Right cardiac atrium (tissue), 5 donors: ENCODE results near the gene ZNF222. TPM values are rescaled to one million over a fixed set of nuclear protein-coding genes. Genes with fewer than 3 reads are reported as not detected.

Experiments
- ATAC-seq, 2 donors: fragments of 200-7000 bp; cut with Tn5 transposase; one replicate each; pipeline versions ENCODE4 v1.8.0 to v1.9.1; 2020; ENCODE audit warnings: moderate library complexity in 2 of 2, mild to moderate bottlenecking in 1 of 2
- DNase-seq, 3 donors: peaks; one replicate each; pipeline ENCODE4 v3.0.0-alpha.2; 2020
- H3K27ac ChIP-seq: one replicate; pipeline ENCODE4 v1.5.1; 2013; ENCODE audit warnings: mild to moderate bottlenecking, low read length, control low read depth, moderate library complexity
- H3K27me3 ChIP-seq: one replicate; pipeline ENCODE4 v1.6.1; 2013; ENCODE audit not compliant: control insufficient read depth, insufficient read depth
- H3K4me1 ChIP-seq: one replicate; pipeline ENCODE4 v1.6.1; 2013; ENCODE audit warnings: low read length; ENCODE audit not compliant: control insufficient read depth, insufficient read depth
- H3K4me3 ChIP-seq: one replicate; pipeline ENCODE4 v1.5.1; 2013; ENCODE audit warnings: low read length, control low read depth
- H3K9me3 ChIP-seq: one replicate; pipeline ENCODE4 v1.6.1; 2013; ENCODE audit warnings: low read length; ENCODE audit not compliant: control insufficient read depth
- WGBS: extraction: QIAGEN DNeasy Blood & Tissue Kit; methylation state at CpG from one replicate; pipeline ENCODE4 v1.1.7; 2013; 5-methylcytosine and 5-hydroxymethylcytosine counted together
- intact Hi-C, 4 donors: fragments of 100-400 bp; cut with DNase I; formaldehyde crosslinking; loops; one replicate each; pipeline versions ENCODE4 v1.11.0 to v1.14.0; 2022 to 2023
- long read RNA-seq, 4 donors: library from polyadenylated mRNA; unstranded; transcript quantifications; one replicate each; pipeline ENCODE4 v2.0.0, GENCODE V29; 2020 to 2021
- polyA plus RNA-seq: library from polyadenylated mRNA; stranded (reverse); fragments of 200-250 nt; gene quantifications from one replicate; pipeline ENCODE4 v1.2.3, GENCODE V29; 2013
- total RNA-seq, 4 donors: library from RNA; stranded (reverse); fragmentation: NEBNext Ultra II Directional; extraction: Animal tissue kit (Norgen Biotek cat#: 25700); gene quantifications; one replicate each; pipeline ENCODE4 v1.2.1, GENCODE V29; 2021
- donor health status: healthy with polysubstance abuse.
- donor health status: DM: no; HTN: yes; CAD: no.
- donor health status: DM: no; HTN: no; CAD: no.
- donor health status: DM: no; HTN: yes; CAD: no; lungs with severe emphysema.
- donor health status: DM: yes; HTN: yes; CAD: no.

The ZNF222 gene
- total RNA-seq (1 to 10 TPM; 3.6 to 4.6 (median 4.0) TPM), polyA plus RNA-seq (3.8 TPM)
- long read RNA-seq, donor 1, partial matches to known transcripts = 0 of 3 reads
- long read RNA-seq, donor 1, other reads (novel, unspliced or antisense) = 1 of 3 reads
- long read RNA-seq, donor 2 = 0 reads
- long read RNA-seq, donor 3, partial matches to known transcripts = 1 of 6 reads
- long read RNA-seq, donor 3, other reads (novel, unspliced or antisense) = 2 of 6 reads
- long read RNA-seq, donor 4 = 0 reads

DNA sequence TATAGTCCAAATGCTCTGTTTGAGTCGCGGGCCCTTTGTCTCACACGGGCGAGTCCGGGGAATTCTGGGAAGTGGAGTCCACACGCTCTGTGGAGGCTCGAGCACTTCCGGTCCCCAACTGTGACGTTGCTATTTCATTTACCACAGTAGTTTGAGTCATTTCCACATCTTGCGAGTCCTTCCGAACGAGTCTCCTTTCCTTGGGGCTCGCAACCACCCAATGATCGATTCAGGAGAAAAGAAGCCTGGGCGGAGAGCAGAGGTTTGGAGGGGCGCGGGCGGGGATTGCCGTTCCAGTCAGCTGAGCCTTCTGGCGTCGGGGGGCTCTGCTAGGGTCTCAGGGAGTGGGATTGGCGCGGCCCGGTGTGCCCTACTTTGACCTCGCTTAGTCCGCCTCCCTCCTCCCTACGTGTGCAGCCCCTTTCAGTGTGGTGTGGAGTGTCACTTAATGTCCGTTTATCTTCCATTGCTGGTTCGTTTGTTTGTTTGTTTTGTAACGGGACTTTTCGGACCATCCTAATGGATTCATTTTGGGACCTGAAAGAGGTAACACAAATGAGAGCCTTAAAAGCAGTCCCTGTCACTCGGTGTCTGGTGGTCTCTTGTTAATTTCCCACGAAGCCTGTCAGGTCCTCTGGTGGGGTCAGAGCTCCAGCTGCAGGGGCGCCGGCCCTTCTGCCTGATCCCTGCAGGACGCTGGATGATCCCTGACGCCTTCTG, at the start of gene ZNF222:
TSS of gene ZNF222 (plus strand) at position 163 of the 720 bp plus-strand sequence. CDS start at position 221, 58 bp downstream.
- Histone ChIP-seq H3K4me1 (peaks cover 1% of the 10 kb centered on the region), H3K9me3 (peaks cover 6% of the 10 kb centered on the region), H3K27ac (peak within 1 kb of the TSS; percentile 43), H3K27me3 (no peaks in the 10 kb centered on the region), H3K4me3 (peak within 1 kb of the TSS; percentile 71)
- peak; percentile 87 to 93 (median 87) for DNase-seq
- WGBS = 2% methylated on average over 37 of the region's 37 CpGs
- intact Hi-C loops = no loop called here
- peak; percentile 99 to 100 for ATAC-seq

DNA sequence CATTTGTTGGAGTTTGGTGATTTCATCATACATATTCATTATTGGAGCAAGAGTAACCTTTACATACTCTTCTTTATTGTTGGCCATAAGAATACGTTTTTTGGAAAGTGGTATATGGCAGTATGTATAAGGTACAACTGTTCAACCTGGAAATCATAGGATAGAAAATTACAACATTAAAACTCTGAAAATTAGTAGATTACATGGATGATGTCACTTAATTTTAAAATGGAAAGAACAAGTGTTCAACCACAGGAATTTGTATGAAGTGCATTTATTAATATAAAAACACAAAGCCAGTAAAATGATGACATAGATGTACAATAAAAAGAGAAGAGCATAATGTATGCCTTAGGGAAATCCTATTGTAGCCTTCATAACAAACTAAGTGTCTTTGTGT, 48.4 kb upstream of the ZNF222 start:
- ATAC-seq (no peak), DNase-seq (no peak)
- Histone ChIP-seq H3K4me1 (no peaks in the 10 kb centered on the region), H3K27me3 (no peaks in the 10 kb centered on the region), H3K9me3 (no peaks in the 10 kb centered on the region), H3K27ac (no peak overlapping the region), H3K4me3 (no peak overlapping the region)
- intact Hi-C loops = no loop called here
- 87% methylated on average over 1 of the region's 1 CpG for WGBS

- intact Hi-C loops = no loop called here
These were observed 41.7 kb upstream of the ZNF222 start for GRCh38 chr19:43983544-43983911.

DNA sequence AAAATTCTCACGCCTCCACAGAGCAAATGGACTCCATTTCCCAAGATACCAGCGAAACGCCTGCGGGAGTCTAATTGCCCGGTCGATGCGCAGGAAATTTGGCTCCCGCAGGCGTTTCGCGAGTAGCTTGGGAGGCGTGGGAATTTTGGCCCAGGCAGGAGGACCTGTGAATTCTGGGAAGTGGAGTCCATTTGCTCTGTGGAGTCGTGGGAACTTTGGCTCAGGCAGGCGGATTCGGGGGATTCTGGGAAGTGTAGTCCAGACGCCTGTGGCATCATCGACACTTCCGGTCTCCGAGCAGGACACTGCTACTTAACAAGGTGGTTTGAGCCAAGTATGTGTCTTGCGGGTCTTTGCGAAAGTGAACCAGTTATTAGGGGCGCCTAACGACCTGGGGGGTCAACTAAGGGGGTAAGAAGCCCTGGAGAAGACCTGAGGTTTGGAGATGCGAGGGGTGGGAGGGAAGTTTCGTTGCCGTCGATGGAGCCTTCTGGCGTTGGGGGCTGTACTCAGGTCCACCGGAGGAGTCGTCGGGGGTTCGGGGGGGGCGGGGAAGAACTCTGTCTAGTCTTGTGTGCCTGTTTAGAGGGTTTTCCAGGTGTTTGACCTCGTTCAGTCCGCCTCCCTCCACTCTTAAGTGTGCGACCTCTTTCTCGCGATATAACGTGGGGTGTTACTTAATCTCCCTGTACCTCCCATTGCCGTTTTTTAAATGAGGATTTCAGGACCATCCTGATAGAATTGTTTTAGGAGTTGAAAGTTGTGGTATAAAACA, 41.1 kb upstream of the ZNF222 start, which contains the start of gene ZNF155:
TSS of gene ZNF155 (plus strand) at position 277 of the 775 bp plus-strand sequence. CDS start 4,356 bp downstream, outside the sequence.
- Histone ChIP-seq H3K9me3 (no peaks in the 10 kb centered on the region), H3K27me3 (no peaks in the 10 kb centered on the region), H3K4me3 (peak within 1 kb of the TSS; percentile 98), H3K4me1 (peaks cover 2% of the 10 kb centered on the region), H3K27ac (peak within 1 kb of the TSS; percentile 96)
- WGBS = under 1% methylated on average over 40 of the region's 40 CpGs
- peak; percentile 93 to 95 (median 95) for DNase-seq
- intact Hi-C loops = no loop called here
- ATAC-seq = peak; percentile 100

More at GRCh38 chr19:43983544-43983911, 41.7 kb upstream of the ZNF222 start:
- WGBS = 73% methylated on average over 2 of the region's 2 CpGs
- no peak overlapping the region for H3K27ac ChIP-seq
- DNase-seq (no peak), ATAC-seq (no peak)
- H3K4me1 ChIP-seq = peaks cover 2% of the 10 kb centered on the region
- H3K9me3 ChIP-seq = no peaks in the 10 kb centered on the region
- no peaks in the 10 kb centered on the region for H3K27me3 ChIP-seq
- peak overlapping the region; percentile 98 for H3K4me3 ChIP-seq

DNA sequence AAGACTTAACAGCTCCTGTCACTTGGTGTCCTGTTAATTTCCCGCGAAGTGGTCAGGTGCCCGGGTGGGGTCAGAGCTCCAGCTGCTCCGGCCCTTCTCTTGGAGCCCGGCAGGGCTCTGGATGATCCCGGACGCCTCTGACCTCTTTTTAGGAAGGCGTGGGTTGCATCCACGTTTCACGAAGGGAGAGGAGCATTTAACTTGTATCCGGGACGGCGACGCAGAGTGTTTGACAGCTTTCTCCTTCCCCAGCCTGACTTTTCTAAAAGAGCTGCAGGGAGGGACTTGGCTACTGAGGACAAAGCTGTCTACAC, 40.5 kb upstream of the ZNF222 start:
- no peaks in the 10 kb centered on the region for H3K27me3 ChIP-seq
- peaks cover 2% of the 10 kb centered on the region for H3K4me1 ChIP-seq
- 1% methylated on average over 14 of the region's 14 CpGs for WGBS
- intact Hi-C loops = no loop called here
- H3K9me3 ChIP-seq = no peaks in the 10 kb centered on the region
- peak; percentile 50 to 58 for ATAC-seq
- H3K27ac ChIP-seq = no peak overlapping the region
- DNase-seq = peak; percentile 26 to 59 (median 47)
- peak overlapping the region; percentile 98 for H3K4me3 ChIP-seq

DNA sequence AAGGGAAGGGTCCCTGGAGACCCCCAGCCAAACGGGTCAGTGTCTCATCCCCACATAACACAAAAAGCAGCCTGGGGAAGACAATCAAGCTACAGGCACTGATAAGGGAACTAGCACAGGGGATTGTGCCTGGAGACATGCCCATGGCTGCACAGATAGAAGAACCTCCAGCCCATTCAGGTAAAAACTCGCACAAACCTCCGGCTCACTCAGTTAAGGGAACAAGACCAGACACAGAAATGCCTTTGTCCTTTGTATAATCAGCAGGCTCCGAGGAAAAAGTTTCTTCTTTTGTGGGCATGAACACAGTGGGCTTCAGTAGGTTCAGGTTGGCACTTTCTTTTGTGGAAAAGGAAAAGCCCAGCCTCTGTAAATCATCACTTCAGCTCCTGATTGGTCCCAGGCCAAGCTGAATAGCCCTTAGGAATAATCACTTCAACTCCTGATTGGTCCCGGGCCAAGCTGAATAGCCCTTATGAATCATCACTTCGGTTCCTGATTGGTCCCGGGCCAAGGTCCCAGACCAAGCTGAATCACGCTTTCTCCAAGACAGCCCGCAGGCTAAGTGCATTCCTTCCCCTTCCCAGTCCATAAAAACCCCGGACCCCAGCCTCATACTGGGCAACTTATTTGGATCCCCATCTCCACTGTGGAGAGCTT, 27.4 kb upstream of the ZNF222 start:
- WGBS = 88% methylated on average over 10 of the region's 10 CpGs
- no peak overlapping the region for H3K27ac ChIP-seq
- H3K9me3 ChIP-seq = no peaks in the 10 kb centered on the region
- ATAC-seq (no peak), DNase-seq (peak; percentile 20 to 53 (median 30))
- no peak overlapping the region for H3K4me3 ChIP-seq
- intact Hi-C loops = no loop called here
- H3K27me3 ChIP-seq = no peaks in the 10 kb centered on the region
- H3K4me1 ChIP-seq = no peaks in the 10 kb centered on the region

GRCh38 chr19:44002212-44002565, 23.0 kb upstream of the ZNF222 start:
- H3K27ac ChIP-seq = no peak overlapping the region
- H3K9me3 ChIP-seq = no peaks in the 10 kb centered on the region
- no peaks in the 10 kb centered on the region for H3K27me3 ChIP-seq
- H3K4me1 ChIP-seq = peaks cover 3% of the 10 kb centered on the region
- intact Hi-C loops = no loop called here
- DNase-seq = no peak
- peak overlapping the region; percentile 98 for H3K4me3 ChIP-seq
- ATAC-seq = no peak
- 7% methylated on average over 8 of the region's 8 CpGs for WGBS

DNA sequence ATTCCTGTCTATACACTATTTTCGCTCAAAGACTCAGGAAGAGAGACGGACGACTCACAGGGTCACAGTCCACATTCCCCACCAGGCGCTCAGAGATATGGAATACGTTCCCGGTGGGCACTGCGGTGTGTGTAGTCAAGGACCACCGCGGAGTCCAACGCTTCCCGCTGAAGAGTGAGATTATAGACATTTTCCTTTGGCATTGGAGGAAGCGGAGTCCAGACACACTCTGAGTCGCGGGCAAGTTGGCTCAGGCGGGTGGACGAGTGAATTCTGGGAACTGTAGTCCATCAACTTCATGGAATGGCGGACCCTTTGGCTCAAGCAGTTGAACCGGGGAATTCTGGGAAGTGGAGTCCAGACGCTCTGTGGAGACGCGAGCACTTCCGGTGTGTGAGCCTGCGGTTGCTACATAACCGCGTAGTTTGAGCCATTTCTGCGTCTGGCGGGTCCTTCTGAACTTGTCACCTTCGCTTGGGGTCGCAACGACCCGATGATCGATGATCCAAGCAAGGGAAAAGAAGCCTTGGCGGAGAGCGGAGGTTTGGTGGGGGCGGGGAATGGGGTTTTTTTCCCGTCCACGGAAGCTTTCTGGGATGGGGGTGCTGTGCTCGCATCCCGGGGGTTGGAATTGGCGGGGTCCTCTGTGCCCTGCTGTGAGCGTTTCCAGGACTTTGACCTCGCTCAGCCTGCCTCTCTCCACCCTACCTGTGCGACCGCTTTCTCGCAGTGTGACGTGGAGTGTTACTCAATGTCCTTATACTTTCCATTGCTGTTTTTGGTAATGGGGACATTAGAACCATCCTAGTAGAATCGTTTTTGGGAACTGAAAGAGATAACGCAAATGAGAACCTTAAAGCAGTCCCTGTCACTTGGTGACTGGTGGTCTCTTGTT, 22.4 kb upstream of the ZNF222 start, which contains the start of gene ZNF230:
TSS of gene ZNF230 (plus strand) at position 392 of the 895 bp plus-strand sequence. CDS start 4,122 bp downstream, outside the sequence.
- Histone ChIP-seq H3K4me3 (peak within 1 kb of the TSS; percentile 98), H3K27me3 (no peaks in the 10 kb centered on the region), H3K4me1 (peaks cover 3% of the 10 kb centered on the region), H3K9me3 (no peaks in the 10 kb centered on the region), H3K27ac (peak within 1 kb of the TSS; percentile 79)
- ATAC-seq (peak; percentile 100), DNase-seq (peak; percentile 92 to 95 (median 92))
- intact Hi-C loops = no loop called here
- under 1% methylated on average over 48 of the region's 48 CpGs for WGBS

DNA sequence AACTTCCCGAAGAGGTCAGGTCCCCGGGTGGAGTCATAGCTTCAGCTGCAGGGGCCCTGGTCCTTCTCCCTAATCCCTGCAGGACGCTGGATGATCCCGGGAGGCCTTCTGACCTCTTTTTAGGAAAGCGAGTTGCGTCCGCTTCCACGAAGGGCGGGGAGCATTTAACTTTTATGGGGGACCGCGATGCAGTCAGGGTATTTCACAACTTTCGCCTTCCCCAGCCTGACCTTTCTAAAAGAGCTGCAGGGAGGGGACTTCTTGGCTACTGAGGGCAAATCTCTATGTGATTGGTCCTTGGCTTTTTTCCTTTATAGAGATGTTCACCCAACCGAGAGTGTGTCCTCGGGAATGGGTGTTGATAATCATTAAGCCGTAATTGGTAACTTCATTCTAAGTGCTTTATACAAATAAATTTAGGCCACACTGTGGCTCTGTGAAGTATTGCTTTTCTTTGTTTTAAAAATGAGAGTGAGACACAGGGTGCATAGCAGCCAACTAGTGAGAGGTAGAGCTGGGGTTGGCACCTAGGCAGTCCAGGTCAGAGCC, 21.6 kb upstream of the ZNF222 start:
- ATAC-seq = peak; percentile 5 to 45
- 2% methylated on average over 15 of the region's 15 CpGs for WGBS
- peak in 2 of 3 donors; percentile 22 to 60 for DNase-seq

DNA sequence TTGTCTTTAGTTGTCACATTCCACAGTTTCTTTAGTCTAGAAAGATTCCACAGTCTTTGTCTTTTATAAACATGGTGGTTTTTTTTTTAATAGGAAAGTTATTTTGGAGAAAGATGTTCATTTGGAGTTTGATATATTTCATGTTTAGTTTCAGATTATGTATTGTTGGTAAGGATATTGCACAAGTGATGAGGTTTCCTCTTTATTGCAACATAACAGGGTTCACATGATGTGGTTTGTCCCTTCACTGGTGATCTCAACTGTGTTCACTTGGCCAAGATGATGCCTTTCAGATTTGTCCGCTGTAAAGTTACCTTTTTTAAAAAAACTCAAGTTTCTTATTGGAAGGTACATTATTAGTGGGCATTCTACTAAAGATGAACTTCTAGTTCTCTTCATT, 19.2 kb upstream of the ZNF222 start:
- no peaks in the 10 kb centered on the region for H3K27me3 ChIP-seq
- no peak overlapping the region for H3K27ac ChIP-seq
- ATAC-seq (no peak), DNase-seq (no peak)
- H3K4me1 ChIP-seq = peaks cover 3% of the 10 kb centered on the region
- intact Hi-C loops = no loop called here
- H3K4me3 ChIP-seq = no peak overlapping the region
- peaks cover 18% of the 10 kb centered on the region for H3K9me3 ChIP-seq
- 86% methylated on average over 1 of the region's 1 CpG for WGBS

More for the DNA sequence above, 21.6 kb upstream of the ZNF222 start:
- Histone ChIP-seq H3K4me1 (peaks cover 3% of the 10 kb centered on the region), H3K27me3 (no peaks in the 10 kb centered on the region), H3K4me3 (peak overlapping the region; percentile 98), H3K9me3 (peaks cover under 1% of the 10 kb centered on the region), H3K27ac (peak overlapping the region; percentile 42)
- intact Hi-C loops = no loop called here
